SU-DHL-6 (cell line): Measurements from ENCODE around the gene GHDC.
"Not testable (repeated sequence)": the region's sequence is repeated elsewhere in the genome, so short reads cannot be mapped to it uniquely, and the experiment has no call there.

Experiments
- H2AFZ ChIP-seq: fragments of 200-600 bp; sonication (generic); 2 replicates; pipeline ENCODE4 v1.6.1; 2014; ENCODE audit warnings: low read depth, mild to moderate bottlenecking, moderate library complexity, mixed read lengths, antibody characterized with exemption, low read length; ENCODE audit not compliant: severe bottlenecking
- H3F3A ChIP-seq: fragments of 200-600 bp; shearing (Covaris generic); 2 replicates; pipeline ENCODE4 v1.6.0; 2016; ENCODE audit warnings: antibody characterized with exemption, mild to moderate bottlenecking; ENCODE audit not compliant: insufficient read depth
- H3K27ac ChIP-seq: fragments of 200-600 bp; sonication (generic); 2 replicates; pipeline ENCODE4 v1.5.1; 2016; ENCODE audit warnings: low read depth, mild to moderate bottlenecking, low read length, moderate library complexity, mixed read lengths
- H3K27me3 ChIP-seq: fragments of 200-600 bp; sonication (generic), shearing (Covaris generic); 2 replicates; pipeline ENCODE4 v1.6.0; 2014; ENCODE audit warnings: mild to moderate bottlenecking, low read length
- H3K36me3 ChIP-seq: fragments of 200-600 bp; sonication (generic); 2 replicates; pipeline ENCODE4 v1.6.1; 2014; ENCODE audit warnings: mild to moderate bottlenecking, low read length, mixed read lengths
- H3K4me2 ChIP-seq: fragments of 300-600, 200-600 bp; shearing (Covaris generic), sonication (generic); 2 replicates; pipeline ENCODE4 v1.6.0; 2014; ENCODE audit warnings: low read length, low read depth, mild to moderate bottlenecking; ENCODE audit not compliant: poor library complexity, severe bottlenecking
- H3K4me3 ChIP-seq: fragments of 200-600 bp; sonication (generic); 2 replicates; pipeline ENCODE4 v1.5.1; 2014; ENCODE audit warnings: antibody characterized with exemption, low read length, mild to moderate bottlenecking, mixed read lengths; ENCODE audit not compliant: insufficient read depth, poor library complexity, severe bottlenecking
- H3K79me2 ChIP-seq: fragments of 200-600 bp; sonication (generic); 2 replicates; pipeline ENCODE4 v1.6.1; 2014; ENCODE audit warnings: mild to moderate bottlenecking, low read length, moderate library complexity; ENCODE audit not compliant: insufficient read depth
- H3K9ac ChIP-seq: fragments of 200-600 bp; sonication (generic); 2 replicates; pipeline ENCODE4 v1.7.0; 2014; ENCODE audit warnings: mild to moderate bottlenecking, low read length
- H3K9me2 ChIP-seq: fragments of 200-600 bp; sonication (generic); replicated peaks from 2 replicates; pipeline ENCODE4 v1.6.1; 2014; ENCODE audit warnings: low read length; ENCODE audit not compliant: insufficient read depth
- H3K9me3 ChIP-seq: fragments of 200-600 bp; sonication (generic); 2 replicates; pipeline ENCODE4 v1.6.1; 2014; ENCODE audit warnings: low read length, mixed read lengths; ENCODE audit not compliant: insufficient read depth
- H4K20me1 ChIP-seq: fragments of 200-600 bp; sonication (generic); 2 replicates; pipeline ENCODE4 v1.6.1; 2014; ENCODE audit warnings: low read depth, mild to moderate bottlenecking, antibody characterized with exemption, low read length, moderate library complexity, mixed read lengths
- EZH2phosphoT487 ChIP-seq: fragments of 200-600 bp; sonication (generic), shearing (Covaris generic); conservative IDR thresholded peaks from 2 replicates; pipeline ENCODE4 v1.6.1; 2018; ENCODE audit warnings: mild to moderate bottlenecking, antibody characterized with exemption, low read length, moderate library complexity, mixed read lengths
- TF ChIP-seq, protein P1 (sequence below): fragments of 200-600 bp; sonication (generic); IDR thresholded peaks from one replicate; pipeline ENCODE4 v1.5.1; 2017; ENCODE audit warnings: antibody characterized with exemption, mild to moderate bottlenecking, low read length, moderate library complexity; ENCODE audit not compliant: insufficient read depth, poor library complexity, severe bottlenecking

The GHDC gene

DNA sequence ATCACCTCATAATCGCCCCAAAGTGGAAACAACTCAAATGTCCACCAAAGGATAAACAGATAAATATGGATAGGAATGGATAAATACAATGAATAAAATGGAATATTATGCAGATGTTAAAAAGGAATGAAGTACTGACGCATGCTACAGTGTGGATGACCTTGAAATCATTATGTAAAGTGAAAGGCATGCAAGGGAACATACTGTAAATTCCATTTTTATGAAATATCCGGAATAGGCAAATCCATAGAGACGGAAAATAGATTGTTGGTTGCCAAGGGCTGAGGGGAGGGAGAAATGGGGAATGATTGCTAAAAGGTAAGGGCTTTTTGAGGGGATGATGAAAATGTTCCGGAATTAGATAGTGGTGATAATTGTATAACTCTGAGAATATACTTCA lies 45.9 kb upstream of the GHDC start:
- no peaks in the 10 kb centered on the region for H3K9me3 ChIP-seq
- no peaks in the 10 kb centered on the region for H3K9me2 ChIP-seq
- no peak overlapping the region for H3K27ac ChIP-seq
- no peak overlapping the region for H2AFZ ChIP-seq
- no peaks in the 10 kb centered on the region for H3F3A ChIP-seq
- H3K36me3 ChIP-seq = no peaks in the 10 kb centered on the region
- no peak overlapping the region for H3K4me3 ChIP-seq
- H3K27me3 ChIP-seq = no peaks in the 10 kb centered on the region
- H3K79me2 ChIP-seq = no peaks in the 10 kb centered on the region
- H3K4me2 ChIP-seq = no peak overlapping the region
- TF ChIP-seq, protein P1, sequence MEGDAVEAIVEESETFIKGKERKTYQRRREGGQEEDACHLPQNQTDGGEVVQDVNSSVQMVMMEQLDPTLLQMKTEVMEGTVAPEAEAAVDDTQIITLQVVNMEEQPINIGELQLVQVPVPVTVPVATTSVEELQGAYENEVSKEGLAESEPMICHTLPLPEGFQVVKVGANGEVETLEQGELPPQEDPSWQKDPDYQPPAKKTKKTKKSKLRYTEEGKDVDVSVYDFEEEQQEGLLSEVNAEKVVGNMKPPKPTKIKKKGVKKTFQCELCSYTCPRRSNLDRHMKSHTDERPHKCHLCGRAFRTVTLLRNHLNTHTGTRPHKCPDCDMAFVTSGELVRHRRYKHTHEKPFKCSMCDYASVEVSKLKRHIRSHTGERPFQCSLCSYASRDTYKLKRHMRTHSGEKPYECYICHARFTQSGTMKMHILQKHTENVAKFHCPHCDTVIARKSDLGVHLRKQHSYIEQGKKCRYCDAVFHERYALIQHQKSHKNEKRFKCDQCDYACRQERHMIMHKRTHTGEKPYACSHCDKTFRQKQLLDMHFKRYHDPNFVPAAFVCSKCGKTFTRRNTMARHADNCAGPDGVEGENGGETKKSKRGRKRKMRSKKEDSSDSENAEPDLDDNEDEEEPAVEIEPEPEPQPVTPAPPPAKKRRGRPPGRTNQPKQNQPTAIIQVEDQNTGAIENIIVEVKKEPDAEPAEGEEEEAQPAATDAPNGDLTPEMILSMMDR = no peak
- no peak for TF ChIP-seq EZH2phosphoT487
- H3K9ac ChIP-seq = no peak overlapping the region
- no peaks in the 10 kb centered on the region for H4K20me1 ChIP-seq

DNA sequence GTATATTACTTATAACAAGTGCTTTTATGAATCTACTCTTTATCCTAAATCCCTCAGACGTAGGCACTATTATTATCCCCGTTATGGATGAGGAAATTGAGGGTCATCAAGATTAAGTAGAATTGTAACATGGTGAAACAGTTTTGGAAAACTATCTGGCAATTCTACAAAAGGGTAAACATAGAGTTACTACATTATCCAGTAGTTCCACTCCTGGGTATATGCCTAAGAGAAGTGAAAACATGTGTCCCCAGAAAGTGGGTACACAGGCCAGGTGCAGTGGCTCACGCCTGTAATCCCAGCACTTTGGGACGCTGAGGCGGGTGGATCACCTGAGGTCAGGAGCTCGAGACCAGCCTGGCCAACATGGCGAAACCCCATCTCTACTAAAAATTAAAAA lies 45.3 kb upstream of the GHDC start:
- not testable (repeated sequence) for H3K4me2 ChIP-seq, H3K27ac ChIP-seq, H3K9ac ChIP-seq, H2AFZ ChIP-seq, H3K27me3 ChIP-seq, H3K36me3 ChIP-seq, H3K79me2 ChIP-seq, H4K20me1 ChIP-seq, H3K9me3 ChIP-seq, H3K9me2 ChIP-seq, H3F3A ChIP-seq, H3K4me3 ChIP-seq

DNA sequence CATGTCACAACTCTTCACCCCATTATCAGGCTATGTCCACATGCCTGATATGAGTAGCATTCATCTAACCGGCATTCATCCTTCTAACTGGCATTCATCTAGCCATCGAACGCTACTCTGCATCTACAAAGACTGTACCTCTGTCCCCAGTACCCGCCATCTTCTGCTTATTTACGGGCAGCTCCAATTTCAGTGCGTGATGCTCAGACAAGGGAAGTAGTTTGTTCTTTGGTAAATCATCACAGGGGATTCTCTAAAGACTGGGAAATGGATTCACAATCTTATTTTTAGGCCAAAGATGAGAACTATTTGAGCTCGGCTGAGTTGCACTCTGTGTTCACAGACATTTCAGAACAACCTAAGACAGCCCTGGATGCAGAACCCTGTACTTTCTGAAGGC lies 42.5 kb upstream of the GHDC start:
- no peak overlapping the region for H3K4me2 ChIP-seq
- no peaks in the 10 kb centered on the region for H4K20me1 ChIP-seq
- no peaks in the 10 kb centered on the region for H3F3A ChIP-seq
- H3K9me2 ChIP-seq = no peaks in the 10 kb centered on the region
- H3K27me3 ChIP-seq = no peaks in the 10 kb centered on the region
- no peak overlapping the region for H2AFZ ChIP-seq
- H3K9ac ChIP-seq = no peak overlapping the region
- no peaks in the 10 kb centered on the region for H3K79me2 ChIP-seq
- TF ChIP-seq, protein P1 = no peak
- TF ChIP-seq EZH2phosphoT487 = no peak
- H3K36me3 ChIP-seq = no peaks in the 10 kb centered on the region
- no peaks in the 10 kb centered on the region for H3K9me3 ChIP-seq
- H3K4me3 ChIP-seq = no peak overlapping the region
- H3K27ac ChIP-seq = no peak overlapping the region

DNA sequence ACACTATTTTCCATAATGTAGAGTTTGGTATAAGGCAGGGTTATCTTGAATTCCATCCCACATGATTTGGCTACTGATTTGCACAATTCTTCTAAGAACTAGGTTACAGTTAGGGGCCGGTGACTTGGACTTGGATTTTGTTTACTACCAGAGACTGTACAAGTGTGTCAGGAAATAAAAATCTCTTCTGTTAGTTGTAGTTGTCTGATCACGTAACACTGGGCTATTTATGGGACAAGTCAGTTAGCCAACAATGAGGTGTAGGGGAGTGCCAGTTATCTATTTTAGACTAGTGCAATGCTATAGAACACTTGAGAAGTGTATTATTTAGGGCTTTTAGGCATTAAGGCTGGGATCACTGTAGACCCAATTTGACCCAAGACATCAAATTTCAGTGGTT lies 39.7 kb upstream of the GHDC start:
- Histone ChIP-seq H4K20me1 (no peaks in the 10 kb centered on the region), H3K4me2 (no peak overlapping the region), H3K4me3 (no peak overlapping the region), H3K27me3 (no peaks in the 10 kb centered on the region), H3F3A (no peaks in the 10 kb centered on the region), H3K27ac (no peak overlapping the region), H2AFZ (no peak overlapping the region), H3K9me2 (no peaks in the 10 kb centered on the region), H3K9me3 (no peaks in the 10 kb centered on the region), H3K36me3 (no peaks in the 10 kb centered on the region), H3K79me2 (no peaks in the 10 kb centered on the region), H3K9ac (no peak overlapping the region)
- no peak for TF ChIP-seq EZH2phosphoT487
- TF ChIP-seq, protein P1 = no peak
